Liver (tissue), 9 donors: ENCODE data around the gene SKI. TPM values are rescaled to one million over a fixed set of nuclear protein-coding genes. Genes with fewer than 3 reads are reported as not detected.

Experiments
- DNase-seq: peaks from one replicate; pipeline ENCODE4 v3.0.0-alpha.2; 2017; ENCODE audit warnings: low spot score
- H3K27ac ChIP-seq, 2 donors: one replicate each; pipeline ENCODE4 v1.7.0; 2013; ENCODE audit warnings: inconsistent platforms in 2 of 2, low read length in 2 of 2, control low read depth in 1 of 2, low read depth in 1 of 2, mild to moderate bottlenecking in 1 of 2
- H3K27me3 ChIP-seq, 4 donors: one replicate each; pipeline versions ENCODE4 v1.6.1 to v1.7.0; 2013; ENCODE audit warnings: low read length in 3 of 4, inconsistent platforms in 1 of 4, mild to moderate bottlenecking in 1 of 4, moderate library complexity in 1 of 4; ENCODE audit not compliant: control insufficient read depth in 4 of 4, insufficient read depth in 4 of 4
- H3K36me3 ChIP-seq, 4 donors: one replicate each; pipeline versions ENCODE4 v1.6.1 to v1.7.0; 2013; ENCODE audit warnings: low read length in 3 of 4, mild to moderate bottlenecking in 3 of 4, low read depth in 1 of 4, moderate library complexity in 1 of 4; ENCODE audit not compliant: control insufficient read depth in 4 of 4, insufficient read depth in 3 of 4
- H3K4me1 ChIP-seq, 4 donors: one replicate each; pipeline versions ENCODE4 v1.6.1 to v1.7.0; 2013; ENCODE audit warnings: low read length in 3 of 4, mild to moderate bottlenecking in 3 of 4, moderate library complexity in 1 of 4; ENCODE audit not compliant: control insufficient read depth in 4 of 4, insufficient read depth in 4 of 4
- H3K4me3 ChIP-seq, 3 donors: one replicate each; pipeline versions ENCODE4 v1.6.1 to v1.7.0; 2013; ENCODE audit warnings: low read length in 3 of 3, control low read depth in 1 of 3, low read depth in 1 of 3, mild to moderate bottlenecking in 1 of 3
- H3K9ac ChIP-seq, 2 donors: one replicate each; pipeline ENCODE4 v1.7.0; 2013; ENCODE audit warnings: low read length in 2 of 2, mild to moderate bottlenecking in 2 of 2, moderate library complexity in 2 of 2, control low read depth in 1 of 2, low read depth in 1 of 2
- H3K9me3 ChIP-seq, 4 donors: one replicate each; pipeline versions ENCODE4 v1.6.1 to v1.7.0; 2013; ENCODE audit warnings: low read length in 3 of 4; ENCODE audit not compliant: control insufficient read depth in 4 of 4
- EGR1 ChIP-seq, 2 donors: IDR thresholded peaks; 2 replicates each; pipeline ENCODE4 v1.6.1; 2016 to 2018; ENCODE audit warnings: antibody characterized with exemption in 2 of 2, low read depth in 2 of 2
- FOXA1 ChIP-seq: IDR thresholded peaks from 2 replicates; pipeline ENCODE4 v1.6.1; 2016; ENCODE audit warnings: antibody characterized with exemption
- FOXA2 ChIP-seq: IDR thresholded peaks from 2 replicates; pipeline ENCODE4 v1.6.1; 2016; ENCODE audit warnings: antibody characterized with exemption
- GABPA ChIP-seq, 2 donors: IDR thresholded peaks in 1 of 2; conservative IDR thresholded peaks in 1 of 2; 2 replicates each; pipeline ENCODE4 v1.6.1; 2016; ENCODE audit warnings: antibody characterized with exemption in 2 of 2, mild to moderate bottlenecking in 1 of 2, moderate library complexity in 1 of 2
- HNF4A ChIP-seq, 2 donors: conservative IDR thresholded peaks; 2 replicates each; pipeline ENCODE4 v1.6.1; 2016; ENCODE audit warnings: antibody characterized with exemption in 2 of 2, mild to moderate bottlenecking in 2 of 2
- HNF4G ChIP-seq: IDR thresholded peaks from 2 replicates; pipeline ENCODE4 v1.6.1; 2016; ENCODE audit warnings: antibody characterized with exemption
- JUND ChIP-seq, 2 donors: IDR thresholded peaks; 2 replicates each; pipeline ENCODE4 v1.6.1; 2016; ENCODE audit warnings: antibody characterized with exemption in 2 of 2
- NR2F2 ChIP-seq: IDR thresholded peaks from 2 replicates; pipeline ENCODE4 v1.6.1; 2016; ENCODE audit warnings: antibody characterized with exemption
- RAD21 ChIP-seq, 2 donors: IDR thresholded peaks; 2 replicates each; pipeline ENCODE4 v1.6.1; 2016; ENCODE audit warnings: antibody characterized with exemption in 2 of 2, mild to moderate bottlenecking in 2 of 2
- RXRA ChIP-seq, 2 donors: IDR thresholded peaks; 2 replicates each; pipeline ENCODE4 v1.6.1; 2017 to 2018; ENCODE audit warnings: antibody characterized with exemption in 2 of 2, mild to moderate bottlenecking in 1 of 2
- SP1 ChIP-seq: IDR thresholded peaks from 2 replicates; pipeline ENCODE4 v1.6.1; 2018; ENCODE audit warnings: antibody characterized with exemption, mild to moderate bottlenecking
- TAF1 ChIP-seq: conservative IDR thresholded peaks from 2 replicates; pipeline ENCODE4 v1.6.1; 2016; ENCODE audit warnings: antibody characterized with exemption, mild to moderate bottlenecking
- YY1 ChIP-seq: IDR thresholded peaks from 2 replicates; pipeline ENCODE4 v1.6.1; 2016; ENCODE audit warnings: antibody characterized with exemption, mild to moderate bottlenecking
- WGBS: extraction: QIAGEN DNeasy Blood & Tissue Kit; methylation state at CpG from one replicate; pipeline ENCODE4 v1.1.7; 2013; 5-methylcytosine and 5-hydroxymethylcytosine counted together
- polyA plus RNA-seq, 2 donors: library from polyadenylated mRNA; stranded (reverse) in 1 of 2; unstranded in 1 of 2; fragments of 200-250 nt in 1 of 2; fragments of >200 nt in 1 of 2; fragmentation: Nextera tagmentation in 1 of 2; extraction: Ambion mirVana in 1 of 2; gene quantifications; one replicate each; pipeline versions ENCODE4 v1.2.1 to v1.2.3, GENCODE V29; 2013 to 2015
- total RNA-seq, 2 donors: library from RNA; depleted of rRNA; stranded (reverse); fragments of >200 nt; gene quantifications; one replicate each; pipeline ENCODE4 v1.2.3, GENCODE V29; 2014
- TF ChIP-seq, protein P1 (sequence below): IDR thresholded peaks from 2 replicates; pipeline ENCODE4 v1.6.1; 2016; ENCODE audit warnings: antibody characterized with exemption
- TF ChIP-seq, protein P2 (sequence below): IDR thresholded peaks from 2 replicates; pipeline ENCODE4 v1.6.1; 2016; ENCODE audit warnings: antibody characterized with exemption
- TF ChIP-seq, protein P3 (sequence below): fragments of 150-350 bp; IDR thresholded peaks from 2 replicates; pipeline ENCODE4 v1.5.1; 2017; ENCODE audit warnings: improper control_type of control experiment, low read depth, low read length; ENCODE audit not compliant: missing input control
- TF ChIP-seq, protein P4 (sequence below): IDR thresholded peaks from 2 replicates; pipeline ENCODE4 v1.6.1; 2016; ENCODE audit warnings: antibody characterized with exemption
- TF ChIP-seq, protein P5 (sequence below): IDR thresholded peaks from 2 replicates; pipeline ENCODE4 v1.6.1; 2016; ENCODE audit warnings: antibody characterized with exemption, mild to moderate bottlenecking
- donor health status: healthy.
- donor health status: healthy.
- donor health status: healthy.
- donor health status: healthy.
- donor health status: healthy.

Gene SKI
- total and polyA plus RNA-seq, 4 donors = 3.2 to 21.3 (median 19.5) TPM

DNA sequence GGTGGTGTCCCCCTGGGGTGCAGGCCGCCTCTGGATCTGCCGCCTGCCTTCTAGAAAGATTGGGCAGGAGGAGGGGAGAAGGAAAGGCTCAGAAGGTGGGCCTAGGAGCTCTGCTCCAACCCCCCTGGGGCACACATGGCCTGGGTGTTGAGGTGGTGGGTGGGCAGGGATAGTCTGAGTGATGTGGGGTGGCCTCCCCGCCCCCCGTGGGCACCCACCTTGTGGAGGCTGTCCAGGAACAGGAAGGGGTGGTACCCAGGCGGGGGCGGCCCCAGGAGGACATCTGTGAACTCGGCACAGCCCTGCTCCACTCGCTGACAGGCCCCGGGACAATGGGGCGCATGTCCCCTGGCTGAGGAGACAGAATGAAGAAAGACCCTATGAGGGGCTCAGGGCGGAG lies 108.4 kb downstream of the SKI start (continued):
- TF ChIP-seq, protein P1, sequence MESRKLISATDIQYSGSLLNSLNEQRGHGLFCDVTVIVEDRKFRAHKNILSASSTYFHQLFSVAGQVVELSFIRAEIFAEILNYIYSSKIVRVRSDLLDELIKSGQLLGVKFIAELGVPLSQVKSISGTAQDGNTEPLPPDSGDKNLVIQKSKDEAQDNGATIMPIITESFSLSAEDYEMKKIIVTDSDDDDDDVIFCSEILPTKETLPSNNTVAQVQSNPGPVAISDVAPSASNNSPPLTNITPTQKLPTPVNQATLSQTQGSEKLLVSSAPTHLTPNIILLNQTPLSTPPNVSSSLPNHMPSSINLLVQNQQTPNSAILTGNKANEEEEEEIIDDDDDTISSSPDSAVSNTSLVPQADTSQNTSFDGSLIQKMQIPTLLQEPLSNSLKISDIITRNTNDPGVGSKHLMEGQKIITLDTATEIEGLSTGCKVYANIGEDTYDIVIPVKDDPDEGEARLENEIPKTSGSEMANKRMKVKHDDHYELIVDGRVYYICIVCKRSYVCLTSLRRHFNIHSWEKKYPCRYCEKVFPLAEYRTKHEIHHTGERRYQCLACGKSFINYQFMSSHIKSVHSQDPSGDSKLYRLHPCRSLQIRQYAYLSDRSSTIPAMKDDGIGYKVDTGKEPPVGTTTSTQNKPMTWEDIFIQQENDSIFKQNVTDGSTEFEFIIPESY = no peak
- TF ChIP-seq, protein P2, sequence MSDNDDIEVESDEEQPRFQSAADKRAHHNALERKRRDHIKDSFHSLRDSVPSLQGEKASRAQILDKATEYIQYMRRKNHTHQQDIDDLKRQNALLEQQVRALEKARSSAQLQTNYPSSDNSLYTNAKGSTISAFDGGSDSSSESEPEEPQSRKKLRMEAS = no peak

DNA sequence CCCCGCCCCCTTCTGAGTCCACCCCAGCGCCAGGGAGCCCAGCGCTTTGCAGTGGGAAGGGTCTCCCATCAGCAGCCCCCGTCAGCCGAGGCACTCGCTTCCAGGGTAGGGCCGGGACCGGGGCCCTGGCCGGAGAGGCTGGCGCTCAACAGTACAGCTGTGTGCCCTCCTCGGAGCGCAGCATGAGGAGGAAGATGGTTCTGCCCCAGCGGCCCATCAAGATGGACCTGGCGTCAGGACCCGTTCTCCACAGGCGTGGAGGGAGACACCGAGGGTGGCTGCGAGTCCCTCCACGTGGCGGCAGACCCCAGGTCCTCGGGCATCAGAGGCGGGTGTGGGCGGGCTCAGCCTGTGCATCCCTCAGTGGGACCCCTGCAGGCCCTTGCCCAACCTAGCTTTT lies 109.0 kb downstream of the SKI start:
- DNase-seq = no peak
- Histone ChIP-seq H3K9me3 (no peaks in the 10 kb centered on the region), H3K27me3 (no peaks in the 10 kb centered on the region), H3K4me3 (no peak overlapping the region), H3K4me1 (no peaks in the 10 kb centered on the region), H3K27ac (no peak overlapping the region), H3K9ac (no peak overlapping the region), H3K36me3 (no peaks in the 10 kb centered on the region)
- WGBS = 92% methylated on average over 23 of the region's 23 CpGs
- TF ChIP-seq TAF1 (no peak), RAD21 (IDR thresholded peaks at IDR 0.05) (no peak), GABPA (IDR thresholded peaks at IDR 0.05 in 1 of 2, conservative IDR thresholded peaks at IDR 0.05 in 1 of 2) (no peak), RXRA (IDR thresholded peaks at IDR 0.05) (no peak), HNF4G (no peak), YY1 (no peak), FOXA2 (no peak), SP1 (no peak), JUND (IDR thresholded peaks at IDR 0.05) (no peak), FOXA1 (no peak), NR2F2 (no peak), EGR1 (IDR thresholded peaks at IDR 0.05; ENCODE audit: low read depth in 2 of 2) (no peak), HNF4A (conservative IDR thresholded peaks at IDR 0.05) (no peak)
- TF ChIP-seq, protein P3, sequence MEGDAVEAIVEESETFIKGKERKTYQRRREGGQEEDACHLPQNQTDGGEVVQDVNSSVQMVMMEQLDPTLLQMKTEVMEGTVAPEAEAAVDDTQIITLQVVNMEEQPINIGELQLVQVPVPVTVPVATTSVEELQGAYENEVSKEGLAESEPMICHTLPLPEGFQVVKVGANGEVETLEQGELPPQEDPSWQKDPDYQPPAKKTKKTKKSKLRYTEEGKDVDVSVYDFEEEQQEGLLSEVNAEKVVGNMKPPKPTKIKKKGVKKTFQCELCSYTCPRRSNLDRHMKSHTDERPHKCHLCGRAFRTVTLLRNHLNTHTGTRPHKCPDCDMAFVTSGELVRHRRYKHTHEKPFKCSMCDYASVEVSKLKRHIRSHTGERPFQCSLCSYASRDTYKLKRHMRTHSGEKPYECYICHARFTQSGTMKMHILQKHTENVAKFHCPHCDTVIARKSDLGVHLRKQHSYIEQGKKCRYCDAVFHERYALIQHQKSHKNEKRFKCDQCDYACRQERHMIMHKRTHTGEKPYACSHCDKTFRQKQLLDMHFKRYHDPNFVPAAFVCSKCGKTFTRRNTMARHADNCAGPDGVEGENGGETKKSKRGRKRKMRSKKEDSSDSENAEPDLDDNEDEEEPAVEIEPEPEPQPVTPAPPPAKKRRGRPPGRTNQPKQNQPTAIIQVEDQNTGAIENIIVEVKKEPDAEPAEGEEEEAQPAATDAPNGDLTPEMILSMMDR = no peak
- TF ChIP-seq, protein P4, sequence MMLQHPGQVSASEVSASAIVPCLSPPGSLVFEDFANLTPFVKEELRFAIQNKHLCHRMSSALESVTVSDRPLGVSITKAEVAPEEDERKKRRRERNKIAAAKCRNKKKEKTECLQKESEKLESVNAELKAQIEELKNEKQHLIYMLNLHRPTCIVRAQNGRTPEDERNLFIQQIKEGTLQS = no peak
- TF ChIP-seq, protein P2 = no peak
- TF ChIP-seq, protein P1 = no peak
- TF ChIP-seq, protein P5, sequence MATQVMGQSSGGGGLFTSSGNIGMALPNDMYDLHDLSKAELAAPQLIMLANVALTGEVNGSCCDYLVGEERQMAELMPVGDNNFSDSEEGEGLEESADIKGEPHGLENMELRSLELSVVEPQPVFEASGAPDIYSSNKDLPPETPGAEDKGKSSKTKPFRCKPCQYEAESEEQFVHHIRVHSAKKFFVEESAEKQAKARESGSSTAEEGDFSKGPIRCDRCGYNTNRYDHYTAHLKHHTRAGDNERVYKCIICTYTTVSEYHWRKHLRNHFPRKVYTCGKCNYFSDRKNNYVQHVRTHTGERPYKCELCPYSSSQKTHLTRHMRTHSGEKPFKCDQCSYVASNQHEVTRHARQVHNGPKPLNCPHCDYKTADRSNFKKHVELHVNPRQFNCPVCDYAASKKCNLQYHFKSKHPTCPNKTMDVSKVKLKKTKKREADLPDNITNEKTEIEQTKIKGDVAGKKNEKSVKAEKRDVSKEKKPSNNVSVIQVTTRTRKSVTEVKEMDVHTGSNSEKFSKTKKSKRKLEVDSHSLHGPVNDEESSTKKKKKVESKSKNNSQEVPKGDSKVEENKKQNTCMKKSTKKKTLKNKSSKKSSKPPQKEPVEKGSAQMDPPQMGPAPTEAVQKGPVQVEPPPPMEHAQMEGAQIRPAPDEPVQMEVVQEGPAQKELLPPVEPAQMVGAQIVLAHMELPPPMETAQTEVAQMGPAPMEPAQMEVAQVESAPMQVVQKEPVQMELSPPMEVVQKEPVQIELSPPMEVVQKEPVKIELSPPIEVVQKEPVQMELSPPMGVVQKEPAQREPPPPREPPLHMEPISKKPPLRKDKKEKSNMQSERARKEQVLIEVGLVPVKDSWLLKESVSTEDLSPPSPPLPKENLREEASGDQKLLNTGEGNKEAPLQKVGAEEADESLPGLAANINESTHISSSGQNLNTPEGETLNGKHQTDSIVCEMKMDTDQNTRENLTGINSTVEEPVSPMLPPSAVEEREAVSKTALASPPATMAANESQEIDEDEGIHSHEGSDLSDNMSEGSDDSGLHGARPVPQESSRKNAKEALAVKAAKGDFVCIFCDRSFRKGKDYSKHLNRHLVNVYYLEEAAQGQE = no peak
